HCT116 (cell line): Measurements from ENCODE around the gene MYRF. TPM values are rescaled to one million over a fixed set of nuclear protein-coding genes. Genes with fewer than 3 reads are reported as not detected.

Experiments
- CTCF ChIP-seq, 3 experiments: fragments of 200-600 bp in 1 of 3; sonication (generic) in 1 of 3; IDR thresholded peaks in 2 of 3; conservative IDR thresholded peaks in 1 of 3; 2 replicates each; pipeline ENCODE4 v1.5.1; 2012 to 2017; ENCODE audit warnings: low read depth in 2 of 3, low read length in 2 of 3, antibody characterized with exemption in 1 of 3, borderline replicate concordance in 1 of 3, control low read depth in 1 of 3, mild to moderate bottlenecking in 1 of 3, mixed read lengths in 1 of 3, mixed run types in 1 of 3, moderate library complexity in 1 of 3; ENCODE audit not compliant: insufficient read depth in 1 of 3
- EZH2 ChIP-seq: fragments of 200-600 bp; sonication (generic); IDR thresholded peaks from 2 replicates; pipeline ENCODE4 v1.6.1; 2017; ENCODE audit warnings: antibody characterized with exemption, mixed run types
- EZH2phosphoT487 ChIP-seq: fragments of 200-600 bp; IDR thresholded peaks from 2 replicates; pipeline ENCODE4 v1.6.1; 2018; ENCODE audit warnings: antibody characterized with exemption, borderline replicate concordance
- MAX ChIP-seq: IDR thresholded peaks from 2 replicates; pipeline ENCODE4 v1.6.1; 2012
- REST ChIP-seq: IDR thresholded peaks from 2 replicates; pipeline ENCODE4 v1.6.1; 2012; ENCODE audit warnings: low read depth
- total RNA-seq: library from RNA; stranded (reverse); gene quantifications from one replicate; pipeline ENCODE4 v1.2.1, GENCODE V29; 2021; ENCODE audit not compliant: unreplicated experiment

The MYRF gene
- total RNA-seq, 1 experiment from 2014 or later = 52.3 TPM

- TF ChIP-seq REST (no peak), CTCF (IDR thresholded peaks at IDR 0.05 in 2 of 3, conservative IDR thresholded peaks at IDR 0.05 in 1 of 3; ENCODE audit: borderline replicate concordance in 1 of 3, insufficient read depth in 1 of 3, low read depth in 2 of 3, low read length in 2 of 3) (no peak), MAX (no peak), EZH2phosphoT487 (no peak), EZH2 (no peak)
Measured at GRCh38 chr11:61768376-61769076, 16.1 kb downstream of the MYRF start (continued).
